K562 (cell line): ENCODE results near the gene NRN1L. TPM values are rescaled to one million over a fixed set of nuclear protein-coding genes. Genes with fewer than 3 reads are reported as not detected.

ENCODE experiments used
- BHLHE40 ChIP-seq: IDR thresholded peaks from 2 replicates; pipeline ENCODE4 v1.6.1; 2011; ENCODE audit warnings: low read length, improper control_type of control experiment
- DEAF1 ChIP-seq: fragments of 450-650 bp; formaldehyde crosslinking; IDR thresholded peaks from 2 replicates; pipeline ENCODE4 v1.4.0; 2020; ENCODE audit warnings: mild to moderate bottlenecking, moderate library complexity
- MAZ ChIP-seq, 2 experiments: fragments of 450-650 bp in 1 of 2; sonication (generic) in 1 of 2; formaldehyde crosslinking; IDR thresholded peaks in 1 of 2; conservative IDR thresholded peaks in 1 of 2; 2 replicates each; pipeline versions ENCODE4 v1.4.0 to v1.5.0; 2020; ENCODE audit warnings: mild to moderate bottlenecking in 1 of 2, missing genetic modification reagents in 1 of 2
- POLR2AphosphoS5 ChIP-seq: IDR thresholded peaks from 2 replicates; pipeline ENCODE4 v1.6.1; 2011; ENCODE audit warnings: mild to moderate bottlenecking, low read depth, low read length, moderate library complexity; ENCODE audit not compliant: control insufficient read depth, insufficient read depth
- POLR2G ChIP-seq: fragments of 200-400 bp; formaldehyde crosslinking; IDR thresholded peaks from 2 replicates; pipeline ENCODE4 v1.6.1; 2017; ENCODE audit warnings: low read depth, mild to moderate bottlenecking, antibody characterized with exemption, low read length, moderate library complexity
- POLR2H ChIP-seq: IDR thresholded peaks from 2 replicates; pipeline ENCODE4 v1.6.1; 2016; ENCODE audit warnings: missing genetic modification characterization, low read depth, mild to moderate bottlenecking, control low read depth, missing compliant biosample characterization, moderate library complexity
- POU5F1 ChIP-seq: fragments of 150-350 bp; IDR thresholded peaks from 2 replicates; pipeline ENCODE4 v1.6.1; 2014; ENCODE audit warnings: borderline replicate concordance, low read length, low read depth, mild to moderate bottlenecking; ENCODE audit not compliant: partially characterized antibody
- RNF2 ChIP-seq: sonication (generic); IDR thresholded peaks from 2 replicates; pipeline ENCODE4 v1.6.1; 2016
- SAFB2 ChIP-seq: fragments of 200-400 bp; formaldehyde crosslinking; IDR thresholded peaks from 2 replicates; pipeline ENCODE4 v1.6.1; 2018; ENCODE audit warnings: borderline replicate concordance, low read length, low read depth, moderate library complexity; ENCODE audit not compliant: severe bottlenecking
- XRCC4 ChIP-seq: IDR thresholded peaks from one replicate; pipeline ENCODE4 v1.6.1; 2011; ENCODE audit not compliant: insufficient read depth, insufficient read length; ENCODE audit errors: extremely low read depth
- ZEB2 ChIP-seq: fragments of 450-650 bp; IDR thresholded peaks from 2 replicates; pipeline ENCODE4 v1.6.1; 2016
- ZFP36 ChIP-seq: fragments of 150-350 bp; IDR thresholded peaks from 2 replicates; pipeline ENCODE4 v1.6.1; 2018; ENCODE audit warnings: low read length, low read depth; ENCODE audit not compliant: partially characterized antibody
- polyA plus RNA-seq, 8 experiments: library from polyadenylated mRNA; depleted of rRNA in 4 of 8; stranded (reverse) in 5 of 8; unstranded in 3 of 8; fragments of >200 nt; fragmentation: Nextera tagmentation in 2 of 8; fragmentation: Illumina TruSeq in 1 of 8; extraction: Ambion mirVana in 2 of 8; extraction: Trizol in 1 of 8; gene quantifications; 2 replicates each; pipeline versions ENCODE4 v1.2.1 to v1.2.3, GENCODE V29; 2011 to 2014; ENCODE audit warnings: inconsistent platforms in 1 of 8, missing spikeins in 1 of 8
- total RNA-seq, 7 experiments: library from RNA; depleted of rRNA in 6 of 7; stranded (reverse); fragments of >200 nt in 6 of 7; fragmentation: Illumina TruSeq in 2 of 7; extraction: Trizol in 2 of 7; gene quantifications; 2 replicates each; pipeline versions ENCODE4 v1.2.1 to v1.2.3, GENCODE V29; 2011 to 2021; ENCODE audit warnings: low replicate concordance in 1 of 7
- TF ChIP-seq, protein P1 (sequence below): fragments of 450-650 bp; IDR thresholded peaks from 2 replicates; pipeline ENCODE4 v1.6.1; 2016; ENCODE audit warnings: borderline replicate concordance
- TF ChIP-seq, protein P2 (sequence below): fragments of 450-650 bp; IDR thresholded peaks from 2 replicates; pipeline ENCODE4 v1.7.0; 2016; ENCODE audit warnings: borderline replicate concordance
- TF ChIP-seq, protein P3 (sequence below): IDR thresholded peaks from 2 replicates; pipeline ENCODE4 v1.6.1; 2012; ENCODE audit warnings: low read depth, low read length, improper control_type of control experiment, borderline replicate concordance
- TF ChIP-seq, protein P4 (sequence below): fragments of 450-650 bp; formaldehyde crosslinking; IDR thresholded peaks from 2 replicates; pipeline ENCODE4 v1.4.0; 2022; ENCODE audit warnings: missing genetic modification characterization

The NRN1L gene
- total and polyA plus RNA-seq, 9 of the 15 experiments (the other 6 are each of a cell fraction or from before 2014, with no cell fraction given) = 0.22 to 0.86 (median 0.61) TPM; not detected in 5

DNA sequence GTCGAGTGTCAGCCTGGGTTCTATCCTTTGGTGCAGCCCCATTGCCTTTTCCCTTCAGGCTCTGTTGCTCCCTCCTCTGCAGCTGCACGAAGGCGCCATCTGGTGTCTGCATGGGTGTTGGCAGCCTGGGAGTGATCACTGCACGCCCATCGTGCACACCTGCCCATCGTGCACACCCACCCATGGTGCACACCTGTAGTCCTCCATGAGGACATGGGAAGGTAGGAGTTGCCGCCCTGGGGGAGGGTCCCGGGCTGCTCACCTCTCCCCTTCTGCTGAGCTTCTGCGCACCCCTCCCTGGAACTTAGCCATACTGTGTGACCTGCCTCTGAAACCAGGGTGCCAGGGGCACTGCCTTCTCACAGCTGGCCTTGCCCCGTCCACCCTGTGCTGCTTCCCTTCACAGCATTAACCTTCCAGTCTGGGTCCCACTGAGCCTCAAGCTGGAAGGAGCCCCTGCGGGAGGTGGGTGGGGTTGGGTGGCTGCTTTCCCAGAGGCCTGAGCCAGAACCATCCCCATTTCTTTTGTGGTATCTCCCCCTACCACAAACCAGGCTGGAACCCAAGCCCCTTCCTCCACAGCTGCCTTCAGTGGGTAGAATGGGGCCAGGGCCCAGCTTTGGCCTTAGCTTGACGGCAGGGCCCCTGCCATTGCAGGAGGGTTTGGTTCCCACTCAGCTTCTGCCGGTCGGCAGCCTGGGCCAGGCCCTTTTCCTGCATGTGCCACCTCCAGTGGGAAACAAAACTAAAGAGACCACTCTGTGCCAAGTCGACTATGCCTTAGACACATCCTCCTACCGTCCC, 44.1 kb downstream of the NRN1L start (continued):
- TF ChIP-seq, protein P1, sequence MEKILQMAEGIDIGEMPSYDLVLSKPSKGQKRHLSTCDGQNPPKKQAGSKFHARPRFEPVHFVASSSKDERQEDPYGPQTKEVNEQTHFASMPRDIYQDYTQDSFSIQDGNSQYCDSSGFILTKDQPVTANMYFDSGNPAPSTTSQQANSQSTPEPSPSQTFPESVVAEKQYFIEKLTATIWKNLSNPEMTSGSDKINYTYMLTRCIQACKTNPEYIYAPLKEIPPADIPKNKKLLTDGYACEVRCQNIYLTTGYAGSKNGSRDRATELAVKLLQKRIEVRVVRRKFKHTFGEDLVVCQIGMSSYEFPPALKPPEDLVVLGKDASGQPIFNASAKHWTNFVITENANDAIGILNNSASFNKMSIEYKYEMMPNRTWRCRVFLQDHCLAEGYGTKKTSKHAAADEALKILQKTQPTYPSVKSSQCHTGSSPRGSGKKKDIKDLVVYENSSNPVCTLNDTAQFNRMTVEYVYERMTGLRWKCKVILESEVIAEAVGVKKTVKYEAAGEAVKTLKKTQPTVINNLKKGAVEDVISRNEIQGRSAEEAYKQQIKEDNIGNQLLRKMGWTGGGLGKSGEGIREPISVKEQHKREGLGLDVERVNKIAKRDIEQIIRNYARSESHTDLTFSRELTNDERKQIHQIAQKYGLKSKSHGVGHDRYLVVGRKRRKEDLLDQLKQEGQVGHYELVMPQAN = no peak
- TF ChIP-seq POLR2H = no peak
- TF ChIP-seq XRCC4 = no peak
- TF ChIP-seq, protein P2, sequence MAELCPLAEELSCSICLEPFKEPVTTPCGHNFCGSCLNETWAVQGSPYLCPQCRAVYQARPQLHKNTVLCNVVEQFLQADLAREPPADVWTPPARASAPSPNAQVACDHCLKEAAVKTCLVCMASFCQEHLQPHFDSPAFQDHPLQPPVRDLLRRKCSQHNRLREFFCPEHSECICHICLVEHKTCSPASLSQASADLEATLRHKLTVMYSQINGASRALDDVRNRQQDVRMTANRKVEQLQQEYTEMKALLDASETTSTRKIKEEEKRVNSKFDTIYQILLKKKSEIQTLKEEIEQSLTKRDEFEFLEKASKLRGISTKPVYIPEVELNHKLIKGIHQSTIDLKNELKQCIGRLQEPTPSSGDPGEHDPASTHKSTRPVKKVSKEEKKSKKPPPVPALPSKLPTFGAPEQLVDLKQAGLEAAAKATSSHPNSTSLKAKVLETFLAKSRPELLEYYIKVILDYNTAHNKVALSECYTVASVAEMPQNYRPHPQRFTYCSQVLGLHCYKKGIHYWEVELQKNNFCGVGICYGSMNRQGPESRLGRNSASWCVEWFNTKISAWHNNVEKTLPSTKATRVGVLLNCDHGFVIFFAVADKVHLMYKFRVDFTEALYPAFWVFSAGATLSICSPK = no peak
- TF ChIP-seq SAFB2 = no peak
- TF ChIP-seq, protein P3, sequence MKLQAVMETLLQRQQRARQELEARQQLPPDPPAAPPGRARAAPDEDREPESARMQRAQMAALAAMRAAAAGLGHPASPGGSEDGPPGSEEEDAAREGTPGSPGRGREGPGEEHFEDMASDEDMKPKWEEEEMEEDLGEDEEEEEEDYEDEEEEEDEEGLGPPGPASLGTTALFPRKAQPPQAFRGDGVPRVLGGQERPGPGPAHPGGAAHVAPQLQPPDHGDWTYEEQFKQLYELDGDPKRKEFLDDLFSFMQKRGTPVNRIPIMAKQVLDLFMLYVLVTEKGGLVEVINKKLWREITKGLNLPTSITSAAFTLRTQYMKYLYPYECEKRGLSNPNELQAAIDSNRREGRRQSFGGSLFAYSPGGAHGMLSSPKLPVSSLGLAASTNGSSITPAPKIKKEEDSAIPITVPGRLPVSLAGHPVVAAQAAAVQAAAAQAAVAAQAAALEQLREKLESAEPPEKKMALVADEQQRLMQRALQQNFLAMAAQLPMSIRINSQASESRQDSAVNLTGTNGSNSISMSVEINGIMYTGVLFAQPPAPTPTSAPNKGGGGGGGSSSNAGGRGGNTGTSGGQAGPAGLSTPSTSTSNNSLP = no peak
- no peak for TF ChIP-seq RNF2
- TF ChIP-seq ZFP36 = peak; percentile 5
- TF ChIP-seq MAZ (CRISPR knock-in tag; conservative IDR thresholded peaks at IDR 0.05 in 1 of 2, IDR thresholded peaks at IDR 0.05 in 1 of 2) = 0 out of 4 replicates have a peak, but pooled peaks of 1 of the 2 experiments have one; percentile 23
- TF ChIP-seq ZEB2 = peak; percentile 42; the same call in 1 of the 2 replicates
- TF ChIP-seq BHLHE40 = peak; percentile 22; the same call in 1 of the 2 replicates
- peak; percentile 22 for TF ChIP-seq POU5F1
- TF ChIP-seq, protein P4, sequence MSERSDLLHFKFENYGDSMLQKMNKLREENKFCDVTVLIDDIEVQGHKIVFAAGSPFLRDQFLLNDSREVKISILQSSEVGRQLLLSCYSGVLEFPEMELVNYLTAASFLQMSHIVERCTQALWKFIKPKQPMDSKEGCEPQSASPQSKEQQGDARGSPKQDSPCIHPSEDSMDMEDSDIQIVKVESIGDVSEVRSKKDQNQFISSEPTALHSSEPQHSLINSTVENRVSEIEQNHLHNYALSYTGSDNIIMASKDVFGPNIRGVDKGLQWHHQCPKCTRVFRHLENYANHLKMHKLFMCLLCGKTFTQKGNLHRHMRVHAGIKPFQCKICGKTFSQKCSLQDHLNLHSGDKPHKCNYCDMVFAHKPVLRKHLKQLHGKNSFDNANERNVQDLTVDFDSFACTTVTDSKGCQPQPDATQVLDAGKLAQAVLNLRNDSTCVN (CRISPR knock-in tag) = no peak
- TF ChIP-seq POLR2AphosphoS5 = no peak
- peak; percentile 39; the same call in 1 of the 2 replicates for TF ChIP-seq POLR2G
- TF ChIP-seq DEAF1 = peak; percentile 76
